Ovary (tissue), 3 donors: ENCODE results near the gene ZP1.

Experiments
- EP300 ChIP-seq: sonication (generic); formaldehyde crosslinking; IDR thresholded peaks from one replicate; pipeline ENCODE4 v1.6.1; 2017; ENCODE audit warnings: antibody characterized with exemption
- TF ChIP-seq, protein P1 (sequence below), 3 donors: fragments of 450-650 bp in 2 of 3; fragments of 200-600 bp in 1 of 3; IDR thresholded peaks; one replicate each; pipeline versions ENCODE4 v1.5.1 to v1.8.0; 2016 to 2022; ENCODE audit warnings: antibody characterized with exemption in 3 of 3, mild to moderate bottlenecking in 1 of 3
- donor health status: DM: no; HTN: no; CAD: no.

DNA sequence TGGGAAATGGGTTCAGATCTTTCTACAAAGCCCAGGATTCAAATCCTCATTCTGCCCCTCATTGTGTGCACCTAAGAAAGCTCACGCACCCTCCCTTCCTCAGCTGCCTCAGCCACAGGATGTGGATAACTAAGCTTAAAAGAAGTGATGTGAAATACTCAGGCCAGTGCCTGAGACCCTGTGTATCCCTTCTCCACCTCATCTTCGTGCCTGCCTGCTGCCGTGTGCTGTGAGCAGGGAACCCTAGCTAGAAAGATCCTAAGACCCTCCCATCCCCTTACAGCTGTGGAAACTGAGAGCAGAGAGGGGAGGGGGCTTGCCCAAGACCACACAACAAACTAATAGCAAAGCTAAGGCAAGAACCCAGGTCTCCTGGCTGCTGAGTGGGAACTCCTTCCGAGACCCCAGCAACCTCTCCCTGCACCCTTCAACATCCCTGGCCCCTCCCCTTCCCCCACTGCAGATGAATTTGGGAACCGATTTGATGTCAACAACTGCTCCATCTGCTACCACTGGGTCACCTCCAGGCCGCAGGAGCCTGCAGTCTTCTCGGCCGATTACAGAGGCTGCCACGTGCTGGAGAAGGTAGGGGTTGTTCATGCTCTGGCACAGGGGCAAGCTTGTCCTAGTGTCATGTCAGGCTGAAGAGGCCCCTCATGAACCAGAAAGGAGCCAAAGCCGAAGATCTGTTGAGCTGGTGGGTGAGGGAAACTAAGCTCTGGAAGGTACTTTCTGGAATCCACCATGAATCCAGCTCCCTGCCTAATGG, 1.5 kb downstream of the ZP1 start:
- no peak for TF ChIP-seq EP300
- TF ChIP-seq, protein P1, sequence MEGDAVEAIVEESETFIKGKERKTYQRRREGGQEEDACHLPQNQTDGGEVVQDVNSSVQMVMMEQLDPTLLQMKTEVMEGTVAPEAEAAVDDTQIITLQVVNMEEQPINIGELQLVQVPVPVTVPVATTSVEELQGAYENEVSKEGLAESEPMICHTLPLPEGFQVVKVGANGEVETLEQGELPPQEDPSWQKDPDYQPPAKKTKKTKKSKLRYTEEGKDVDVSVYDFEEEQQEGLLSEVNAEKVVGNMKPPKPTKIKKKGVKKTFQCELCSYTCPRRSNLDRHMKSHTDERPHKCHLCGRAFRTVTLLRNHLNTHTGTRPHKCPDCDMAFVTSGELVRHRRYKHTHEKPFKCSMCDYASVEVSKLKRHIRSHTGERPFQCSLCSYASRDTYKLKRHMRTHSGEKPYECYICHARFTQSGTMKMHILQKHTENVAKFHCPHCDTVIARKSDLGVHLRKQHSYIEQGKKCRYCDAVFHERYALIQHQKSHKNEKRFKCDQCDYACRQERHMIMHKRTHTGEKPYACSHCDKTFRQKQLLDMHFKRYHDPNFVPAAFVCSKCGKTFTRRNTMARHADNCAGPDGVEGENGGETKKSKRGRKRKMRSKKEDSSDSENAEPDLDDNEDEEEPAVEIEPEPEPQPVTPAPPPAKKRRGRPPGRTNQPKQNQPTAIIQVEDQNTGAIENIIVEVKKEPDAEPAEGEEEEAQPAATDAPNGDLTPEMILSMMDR (IDR thresholded peaks at IDR 0.05), result no peak
